HEK293T (cell line): ENCODE results near the gene TIMM50.

ENCODE experiments used
- ARNT ChIP-seq: fragments of 450-650 bp; IDR thresholded peaks from 2 replicates; pipeline ENCODE4 v1.6.1; 2017; ENCODE audit warnings: mild to moderate bottlenecking
- BHLHE40 ChIP-seq: fragments of 450-650 bp; IDR thresholded peaks from 2 replicates; pipeline ENCODE4 v1.6.1; 2016; ENCODE audit warnings: mild to moderate bottlenecking, moderate library complexity, borderline replicate concordance
- CTBP1 ChIP-seq: fragments of 450-650 bp; IDR thresholded peaks from 2 replicates; pipeline ENCODE4 v1.6.1; 2016; ENCODE audit warnings: borderline replicate concordance
- ELF4 ChIP-seq: fragments of 450-650 bp; IDR thresholded peaks from 2 replicates; pipeline ENCODE4 v1.6.1; 2017; ENCODE audit warnings: antibody characterized with exemption
- FOXA1 ChIP-seq: fragments of 450-650 bp; IDR thresholded peaks from 2 replicates; pipeline ENCODE4 v1.6.1; 2016; ENCODE audit warnings: mild to moderate bottlenecking
- FOXK2 ChIP-seq: fragments of 450-650 bp; IDR thresholded peaks from 2 replicates; pipeline ENCODE4 v1.6.1; 2016; ENCODE audit warnings: mild to moderate bottlenecking
- L3MBTL2 ChIP-seq: fragments of 450-650 bp; conservative IDR thresholded peaks from 2 replicates; pipeline ENCODE4 v1.6.1; 2016; ENCODE audit warnings: mild to moderate bottlenecking
- NFRKB ChIP-seq: fragments of 450-650 bp; IDR thresholded peaks from 2 replicates; pipeline ENCODE4 v1.6.1; 2016; ENCODE audit warnings: mild to moderate bottlenecking, moderate library complexity
- SP1 ChIP-seq: fragments of 450-650 bp; IDR thresholded peaks from 2 replicates; pipeline ENCODE4 v1.6.1; 2017
- SUZ12 ChIP-seq: fragments of 450-650 bp; IDR thresholded peaks from 2 replicates; pipeline ENCODE4 v1.6.1; 2016; ENCODE audit warnings: mild to moderate bottlenecking
- TARDBP ChIP-seq: fragments of 450-650 bp; IDR thresholded peaks from 2 replicates; pipeline ENCODE4 v1.6.1; 2016
- ZNF384 ChIP-seq: fragments of 450-650 bp; IDR thresholded peaks from 2 replicates; pipeline ENCODE4 v1.6.1; 2016
- TF ChIP-seq, protein P1 (sequence below): fragments of 450-650 bp; IDR thresholded peaks from 2 replicates; pipeline ENCODE4 v1.6.1; 2016

DNA sequence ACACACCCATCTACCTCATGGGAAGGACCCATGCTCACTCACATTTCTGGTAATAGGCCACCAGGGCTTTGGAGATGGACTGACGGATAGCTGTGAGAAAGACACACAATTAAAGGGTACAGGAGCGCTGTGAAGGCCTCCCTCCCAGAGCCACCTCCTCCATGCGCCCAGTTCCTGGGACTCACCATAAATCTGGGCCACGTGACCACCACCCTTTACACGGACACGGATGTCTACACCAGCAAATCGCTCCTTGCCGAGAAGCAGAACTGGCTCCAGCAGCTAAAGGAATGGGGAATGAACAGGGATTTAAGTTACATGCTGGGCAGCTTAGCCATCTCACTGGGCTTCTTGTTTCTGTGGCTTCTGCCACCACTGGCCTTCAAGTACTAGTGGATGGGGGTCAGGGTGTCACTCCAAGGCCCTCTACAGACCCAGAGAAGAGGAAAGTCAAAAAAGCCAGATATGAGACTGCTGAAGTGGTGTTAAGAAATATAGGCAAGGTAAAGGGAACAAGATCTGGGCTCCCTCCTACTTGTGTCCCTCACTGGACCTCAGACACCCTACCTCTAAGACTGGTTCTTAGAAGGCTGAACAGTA lies 47.1 kb upstream of the TIMM50 start:
- TF ChIP-seq, protein P1, sequence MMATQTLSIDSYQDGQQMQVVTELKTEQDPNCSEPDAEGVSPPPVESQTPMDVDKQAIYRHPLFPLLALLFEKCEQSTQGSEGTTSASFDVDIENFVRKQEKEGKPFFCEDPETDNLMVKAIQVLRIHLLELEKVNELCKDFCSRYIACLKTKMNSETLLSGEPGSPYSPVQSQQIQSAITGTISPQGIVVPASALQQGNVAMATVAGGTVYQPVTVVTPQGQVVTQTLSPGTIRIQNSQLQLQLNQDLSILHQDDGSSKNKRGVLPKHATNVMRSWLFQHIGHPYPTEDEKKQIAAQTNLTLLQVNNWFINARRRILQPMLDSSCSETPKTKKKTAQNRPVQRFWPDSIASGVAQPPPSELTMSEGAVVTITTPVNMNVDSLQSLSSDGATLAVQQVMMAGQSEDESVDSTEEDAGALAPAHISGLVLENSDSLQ, result no peak
- TF ChIP-seq FOXK2 (no peak), SP1 (no peak), ZNF384 (no peak), NFRKB (no peak), ELF4 (no peak), TARDBP (no peak), SUZ12 (no peak), L3MBTL2 (no peak), FOXA1 (no peak), CTBP1 (no peak), BHLHE40 (no peak), ARNT (no peak)
